Stimulated activated CD4-positive, alpha-beta T cell treated with anti-CD3 and anti-CD28 coated beads, TNF-alpha, amount 100 ng/mL, for 1 hour (primary cell): ENCODE results near the gene CLEC4E.
"Not testable (repeated sequence)": the region's sequence is repeated elsewhere in the genome, so short reads cannot be mapped to it uniquely, and the experiment has no call there.

ENCODE experiments used
- DNase-seq, 3 donors: peaks; one replicate each; pipeline ENCODE4 v3.0.0-alpha.2; 2020; ENCODE audit warnings: low read depth in 3 of 3, low spot score in 1 of 3

Gene CLEC4E

GRCh38 chr12:8541562-8541961 is 857 bp upstream of the CLEC4E start:
- DNase-seq: no peak

GRCh38 chr12:8537820-8538219 is 2.9 kb downstream of the CLEC4E start:
- DNase-seq: not testable (repeated sequence)

- DNase-seq: no peak
Measured at GRCh38 chr12:8532045-8532444, 8.7 kb downstream of the CLEC4E start.

- no peak for DNase-seq
Measured at GRCh38 chr12:8527250-8528130, 13.2 kb downstream of the CLEC4E start.

- DNase-seq: no peak
Measured at GRCh38 chr12:8519171-8519570, 21.5 kb downstream of the CLEC4E start.

GRCh38 chr12:8517971-8518370 is 22.7 kb downstream of the CLEC4E start:
- DNase-seq: no peak

GRCh38 chr12:8513256-8513655 is 27.4 kb downstream of the CLEC4E start, which contains the start of gene CLEC4D:
Gene CLEC4D, plus strand, starts transcription at chr12:8513503. Its CDS starts 230 bp downstream, at chr12:8513733.
- DNase-seq: no peak

GRCh38 chr12:8508910-8509841 is 31.5 kb downstream of the CLEC4E start:
- DNase-seq: no peak

GRCh38 chr12:8508223-8508622 is 32.5 kb downstream of the CLEC4E start:
- DNase-seq: no peak

- no peak for DNase-seq
Measured at GRCh38 chr12:8507596-8507995, 33.1 kb downstream of the CLEC4E start.

GRCh38 chr12:8504351-8504750 is 36.4 kb downstream of the CLEC4E start:
- DNase-seq: no peak

- no peak for DNase-seq
Measured at GRCh38 chr12:8501720-8502119, 39.0 kb downstream of the CLEC4E start.

- DNase-seq: no peak
Measured at GRCh38 chr12:8499616-8500015, 41.1 kb downstream of the CLEC4E start.

- not testable (repeated sequence) for DNase-seq
Measured at GRCh38 chr12:8496074-8496473, 44.6 kb downstream of the CLEC4E start.

- not testable (repeated sequence) for DNase-seq
Measured at GRCh38 chr12:8495671-8496070, 45.0 kb downstream of the CLEC4E start.

GRCh38 chr12:8493084-8493483 is 47.6 kb downstream of the CLEC4E start:
- DNase-seq: peak in 1 of 3 donors; percentile 17

- DNase-seq: no peak
Measured at GRCh38 chr12:8491646-8492530, 48.8 kb downstream of the CLEC4E start.
